Central memory CD4-positive, alpha-beta T cell (primary cell): Measurements from ENCODE around the gene CDKN2B.
"Not testable (repeated sequence)": the region's sequence is repeated elsewhere in the genome, so short reads cannot be mapped to it uniquely, and the experiment has no call there.

Experiments
- DNase-seq: peaks from one replicate; pipeline ENCODE4 v3.0.0; 2022
- total RNA-seq, 3 experiments: gene quantifications; one replicate each; lab custom pipeline; 2026; lab: John Stamatoyannopoulos, UW

CDKN2B gene
- total RNA-seq, result 0.25 to 5.3 (median 0.58) reads per million in 3 experiments

GRCh38 chr9:22008717-22009505 is at the start of gene CDKN2B:
Gene CDKN2B, minus strand, starts transcription at chr9:22009305. Its CDS starts 352 bp downstream, at chr9:22008953.
- DNase-seq, result peak; percentile 55

GRCh38 chr9:22057972-22058371 is 48.9 kb upstream of the CDKN2B start:
- not testable (repeated sequence) for DNase-seq

DNA sequence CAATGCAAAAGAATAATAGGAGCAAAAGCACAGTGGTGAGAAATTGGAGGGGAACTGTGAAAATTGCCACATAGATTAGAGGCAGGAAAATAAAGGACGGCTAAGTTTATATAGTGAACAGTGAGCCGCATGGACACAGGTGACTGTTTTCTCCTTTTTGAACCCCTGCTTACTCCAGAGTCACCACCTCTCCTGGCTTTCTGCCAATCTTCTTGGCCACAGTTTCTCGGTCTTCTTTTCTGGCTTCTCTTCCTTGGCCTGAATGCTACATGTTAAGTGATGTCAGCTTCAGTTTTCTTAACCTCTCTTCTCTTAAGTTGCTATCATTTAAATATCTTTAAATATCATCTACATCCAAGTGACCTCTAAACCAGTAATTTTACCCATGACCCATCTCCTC is 47.3 kb upstream of the CDKN2B start:
- no peak for DNase-seq

GRCh38 chr9:22055090-22055489 is 46.0 kb upstream of the CDKN2B start:
- DNase-seq, result no peak

GRCh38 chr9:22054529-22054928 is 45.4 kb upstream of the CDKN2B start:
- no peak for DNase-seq

GRCh38 chr9:22054076-22054475 is 45.0 kb upstream of the CDKN2B start:
- no peak for DNase-seq

DNA sequence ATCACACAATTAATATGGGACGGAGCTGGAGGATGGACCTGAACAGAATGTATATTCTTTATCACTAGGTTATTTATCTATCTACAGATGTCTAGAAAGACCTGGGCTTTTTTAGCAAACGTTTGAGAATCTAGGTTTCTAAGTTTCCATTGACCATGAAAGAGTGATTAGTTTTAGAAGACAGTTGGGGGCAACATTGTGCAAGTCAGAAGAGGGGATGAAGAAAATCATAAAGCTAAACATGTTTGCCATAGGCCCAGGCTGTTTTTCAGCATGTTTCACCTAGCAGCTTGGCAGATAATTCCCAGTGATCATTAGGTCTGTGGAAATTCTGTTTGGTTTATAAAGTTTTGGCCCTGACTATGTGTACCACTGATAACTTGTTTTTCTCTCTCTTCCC is 44.1 kb upstream of the CDKN2B start:
- DNase-seq, result no peak

DNA sequence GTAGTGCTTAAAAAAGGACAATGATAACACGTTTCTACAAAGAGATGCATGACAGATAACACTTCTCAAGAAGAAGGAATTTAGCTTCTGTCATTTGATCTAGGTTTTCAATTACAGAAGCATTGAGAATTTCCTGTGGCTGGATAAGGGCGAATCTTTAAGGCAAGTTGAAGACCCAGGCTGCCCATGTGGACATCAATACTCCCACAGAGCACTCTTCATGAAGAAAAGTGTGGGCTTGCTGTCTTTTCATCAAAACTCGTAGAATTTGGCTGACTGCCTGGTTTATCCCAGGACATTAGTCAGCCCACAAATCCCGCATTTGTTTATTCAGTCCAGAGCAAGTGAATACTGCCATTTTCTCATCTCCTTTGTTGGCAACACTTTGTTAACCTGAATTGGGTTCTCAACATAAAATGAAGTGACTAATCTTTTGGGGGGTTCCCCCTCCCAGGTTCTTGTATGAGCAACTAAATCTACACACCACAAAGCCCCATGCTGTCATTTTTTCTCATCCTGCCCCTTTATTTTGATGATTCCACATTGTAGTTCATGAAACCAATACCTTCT is 43.4 kb upstream of the CDKN2B start:
- peak; percentile 16 for DNase-seq

DNA sequence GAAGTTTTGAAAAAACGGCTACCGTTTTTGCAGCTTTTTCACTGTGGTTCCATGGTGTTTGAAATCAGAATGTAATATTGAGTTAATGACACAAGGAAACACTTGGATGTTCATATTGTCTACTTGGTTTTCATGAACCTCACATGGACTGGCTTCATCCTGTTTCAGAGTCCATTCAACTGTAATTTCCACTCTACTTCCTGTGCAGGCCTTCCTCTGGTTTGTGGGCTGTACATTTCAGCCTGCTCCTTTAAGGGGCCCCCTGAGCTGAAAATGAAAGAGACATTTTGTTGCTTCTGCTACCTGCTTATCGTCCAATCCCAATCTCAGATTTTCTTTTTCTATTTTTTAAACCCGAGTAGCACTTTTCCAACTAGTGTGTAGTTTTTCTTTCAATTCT is 41.8 kb upstream of the CDKN2B start:
- no peak for DNase-seq

- no peak for DNase-seq
Observed at GRCh38 chr9:22049411-22049810, 40.3 kb upstream of the CDKN2B start.

DNA sequence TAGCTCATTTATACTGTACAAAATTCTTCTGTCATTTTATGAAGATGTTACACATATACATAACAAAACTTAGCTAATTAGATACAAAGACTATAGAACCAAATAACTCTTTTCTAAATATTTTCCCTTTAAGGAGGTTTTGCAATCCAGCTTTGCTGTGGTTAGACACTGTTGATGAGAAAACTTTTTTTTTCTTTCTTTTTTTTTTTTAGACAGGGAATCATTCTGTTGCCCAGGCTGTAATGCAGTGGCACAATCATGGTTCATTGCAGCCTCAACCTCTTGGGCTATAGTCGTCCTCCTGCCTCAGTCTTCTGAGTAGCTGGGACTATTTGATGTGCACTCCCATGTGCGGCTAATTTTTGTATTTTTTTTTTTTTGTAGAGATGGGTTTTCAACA is 38.5 kb upstream of the CDKN2B start:
- DNase-seq, result no peak

GRCh38 chr9:22046243-22046885 is 37.3 kb upstream of the CDKN2B start:
- DNase-seq, result no peak

- no peak for DNase-seq
Observed at GRCh38 chr9:22045423-22045822, 36.3 kb upstream of the CDKN2B start.

- no peak for DNase-seq
Observed at GRCh38 chr9:22044583-22044982, 35.5 kb upstream of the CDKN2B start.

GRCh38 chr9:22043928-22044327 is 34.8 kb upstream of the CDKN2B start:
- DNase-seq, result no peak

DNA sequence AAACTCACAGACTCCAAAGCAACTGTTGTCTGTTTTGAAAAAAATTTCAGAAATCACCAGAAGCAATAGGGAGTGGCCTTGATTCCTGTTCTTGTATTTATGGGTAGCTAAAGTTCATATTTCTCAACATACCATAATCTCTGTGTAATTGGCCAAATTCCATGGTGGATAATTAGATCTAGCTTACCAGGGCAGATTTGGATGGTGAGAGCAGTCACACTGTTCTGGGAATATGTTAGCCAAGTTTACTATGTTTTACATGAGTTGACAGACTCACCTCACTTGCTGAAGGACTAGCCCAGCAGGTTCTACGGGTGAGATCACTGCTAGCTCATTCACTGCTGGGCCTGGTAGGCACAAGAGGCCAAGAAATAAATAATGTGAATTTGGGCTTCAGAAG is 32.7 kb upstream of the CDKN2B start:
- DNase-seq, result no peak

DNA sequence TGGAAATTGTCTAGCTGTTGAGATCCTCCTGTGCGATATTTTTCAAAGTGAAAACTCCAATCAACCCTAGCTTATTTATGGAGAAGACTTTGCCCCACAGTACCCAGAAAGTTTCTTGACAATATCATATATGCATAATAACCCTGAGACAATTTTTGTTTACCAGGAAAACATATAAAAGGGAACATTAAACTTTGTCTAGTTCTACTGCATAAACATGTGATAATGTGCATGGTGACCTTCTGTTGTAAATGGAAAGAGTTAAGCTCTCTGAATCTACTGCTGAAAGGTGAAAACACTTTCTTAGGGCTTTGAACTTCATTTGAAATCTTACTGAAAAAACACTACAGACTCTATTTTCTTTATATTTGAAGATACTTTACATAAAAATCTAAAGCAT is 32.2 kb upstream of the CDKN2B start:
- no peak for DNase-seq

- no peak for DNase-seq
Observed at GRCh38 chr9:22040760-22041159, 31.7 kb upstream of the CDKN2B start.

GRCh38 chr9:22039258-22039657 is 30.2 kb upstream of the CDKN2B start:
- DNase-seq, result no peak

- DNase-seq, result peak; percentile 19
Observed at GRCh38 chr9:22037954-22038690, 29.0 kb upstream of the CDKN2B start.

- no peak for DNase-seq
Observed at GRCh38 chr9:22036866-22037626, 27.9 kb upstream of the CDKN2B start.

DNA sequence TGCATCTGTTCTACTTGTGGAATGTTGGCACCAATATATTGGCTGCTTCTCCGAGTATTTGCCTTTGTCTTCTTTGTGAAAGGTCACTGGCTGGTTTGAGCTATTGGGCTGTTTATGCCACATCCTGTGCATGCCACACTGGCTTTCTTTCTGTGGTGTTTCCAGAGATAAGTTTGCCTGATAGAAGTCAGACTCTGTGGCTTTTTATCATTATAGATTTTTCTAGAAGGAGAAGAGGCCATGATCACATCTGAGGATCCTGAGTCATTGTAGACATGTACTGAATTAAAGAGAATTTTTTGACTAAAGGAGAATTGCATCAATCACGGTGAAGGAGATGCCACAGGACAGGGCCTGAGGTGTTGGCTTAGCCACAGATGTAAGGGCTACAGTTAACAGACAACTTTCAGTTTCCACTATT is 26.5 kb upstream of the CDKN2B start:
- no peak for DNase-seq
